ENCODE results near the gene PKP4.
"Not testable (repeated sequence)": the region's sequence is repeated elsewhere in the genome, so short reads cannot be mapped to it uniquely, and the experiment has no call there.

The PKP4 gene

GRCh38 chr2:158692372-158693103, 235.8 kb downstream of the PKP4 start:
- DNase-seq = no peak

DNA sequence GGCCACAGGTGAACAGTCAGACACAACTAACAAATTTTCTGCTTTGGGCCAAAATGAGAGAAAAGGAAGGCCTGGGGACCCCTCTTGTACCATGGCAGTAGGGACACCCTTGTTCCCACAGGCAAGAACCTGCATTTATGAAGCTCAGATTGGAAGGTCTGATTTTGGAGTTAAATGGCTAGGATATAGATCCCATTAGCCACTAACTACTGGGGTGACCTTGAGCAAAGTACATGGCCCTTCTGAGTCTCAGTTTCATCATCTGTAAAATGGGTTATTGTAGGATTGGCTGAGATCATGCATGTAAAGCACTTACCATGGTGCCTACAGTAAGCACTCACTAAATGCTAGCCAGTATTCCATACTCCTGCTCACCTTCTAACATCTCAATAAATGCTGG, 236.7 kb downstream of the PKP4 start:
- DNase-seq = no peak

- peak; percentile 2 for DNase-seq
Measured at GRCh38 chr2:158695305-158695704, 238.6 kb downstream of the PKP4 start.

- DNase-seq = not testable (repeated sequence)
Measured at GRCh38 chr2:158695744-158696143, 239.0 kb downstream of the PKP4 start.

DNA sequence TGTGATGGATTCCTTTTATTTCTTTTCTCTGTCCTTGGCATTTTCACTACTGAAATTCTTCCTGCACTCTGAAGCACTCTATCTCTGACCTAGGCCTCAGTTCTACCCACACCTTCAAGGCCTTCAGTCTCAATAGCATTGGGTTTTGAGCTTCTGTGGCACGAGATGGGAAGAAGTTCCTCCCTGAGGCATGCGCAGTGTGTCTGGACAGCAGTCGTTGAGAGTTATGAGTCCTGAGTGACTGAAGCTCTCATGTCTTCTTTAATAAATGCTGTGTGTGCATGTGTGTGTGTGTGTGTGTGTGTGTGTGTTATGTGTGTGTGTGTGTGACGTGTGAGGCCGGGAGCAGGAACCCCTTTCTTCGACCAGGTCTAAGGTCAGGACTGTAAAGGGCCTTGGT, 242.6 kb downstream of the PKP4 start:
- no peak for DNase-seq

- DNase-seq = no peak
Measured at GRCh38 chr2:158701101-158701500, 244.3 kb downstream of the PKP4 start.

GRCh38 chr2:158702740-158703139, 246.0 kb downstream of the PKP4 start:
- DNase-seq = no peak

DNA sequence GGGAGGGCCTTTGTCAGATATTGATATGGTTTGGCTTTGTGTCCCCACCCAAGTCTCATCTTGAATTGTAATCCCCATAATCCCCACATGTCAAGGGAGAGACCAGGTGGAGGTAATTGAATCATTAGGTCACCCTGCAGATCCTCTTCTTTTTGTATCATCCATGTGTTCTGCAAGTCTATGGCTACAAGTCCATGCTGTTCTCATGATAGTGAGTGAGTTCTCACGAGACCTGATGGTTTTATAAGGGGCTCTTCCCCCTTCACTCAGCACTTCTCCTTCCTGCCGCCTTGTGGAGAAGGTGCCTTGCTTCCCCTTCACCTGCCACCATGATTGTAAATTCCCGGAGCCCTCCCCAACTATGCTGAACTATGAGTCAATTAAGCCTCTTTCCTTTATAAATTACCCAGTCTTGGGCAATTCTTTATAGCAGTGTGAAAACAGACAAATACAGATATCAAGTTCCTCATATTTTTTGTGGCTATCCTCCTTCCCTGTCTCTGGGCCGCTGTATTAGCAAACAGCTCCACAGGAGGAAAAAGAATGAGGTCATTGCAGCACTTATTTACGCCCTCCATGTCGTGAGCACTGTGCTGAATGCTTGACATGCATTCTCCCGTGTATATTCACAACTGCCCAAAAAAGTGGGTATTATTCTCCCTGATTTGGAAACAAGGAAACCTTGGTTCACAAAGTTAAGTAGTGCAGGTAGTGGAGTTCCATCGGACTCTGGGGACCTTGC, 248.1 kb downstream of the PKP4 start:
- peak; percentile 6 for DNase-seq

GRCh38 chr2:158712791-158713522, 256.2 kb downstream of the PKP4 start:
- DNase-seq = no peak

GRCh38 chr2:158713523-158714138, 256.9 kb downstream of the PKP4 start:
- DNase-seq = no peak

- no peak for DNase-seq
Measured at GRCh38 chr2:158714420-158714819, 257.7 kb downstream of the PKP4 start.

- no peak for DNase-seq
Measured at GRCh38 chr2:158715357-158715756, 258.6 kb downstream of the PKP4 start.

DNA sequence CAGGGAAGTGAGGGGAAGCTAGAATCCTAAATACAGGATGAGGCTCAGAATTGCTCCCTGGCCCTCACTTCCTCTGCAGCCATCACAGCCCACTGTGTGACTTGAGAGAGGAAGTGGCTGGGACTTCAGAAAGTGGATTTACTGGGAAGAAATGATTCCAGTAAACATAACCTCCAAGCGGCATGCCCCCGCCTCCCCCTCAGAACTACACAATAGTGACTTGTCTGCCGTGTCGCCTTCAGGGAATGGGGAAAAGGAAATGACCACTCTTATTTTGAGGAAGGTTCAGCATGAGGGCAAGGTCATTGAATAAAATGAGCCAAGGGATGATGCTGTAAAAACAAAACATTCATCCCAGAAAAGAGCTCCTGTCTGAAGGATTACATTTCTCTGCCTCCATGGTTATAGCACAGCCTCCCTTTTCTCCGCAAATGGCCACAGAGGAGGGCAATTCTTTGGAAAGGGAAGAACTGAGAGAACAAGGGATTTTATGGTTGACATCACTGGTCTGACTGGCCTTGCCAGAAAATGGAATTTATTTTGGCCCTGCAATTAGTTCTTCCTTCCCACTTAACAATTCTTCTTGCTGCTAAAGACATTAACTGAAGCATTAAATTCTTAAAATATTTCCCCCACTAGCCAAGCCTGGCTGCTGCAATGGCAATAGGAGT, 259.5 kb downstream of the PKP4 start:
- peak; percentile 11 for DNase-seq

DNA sequence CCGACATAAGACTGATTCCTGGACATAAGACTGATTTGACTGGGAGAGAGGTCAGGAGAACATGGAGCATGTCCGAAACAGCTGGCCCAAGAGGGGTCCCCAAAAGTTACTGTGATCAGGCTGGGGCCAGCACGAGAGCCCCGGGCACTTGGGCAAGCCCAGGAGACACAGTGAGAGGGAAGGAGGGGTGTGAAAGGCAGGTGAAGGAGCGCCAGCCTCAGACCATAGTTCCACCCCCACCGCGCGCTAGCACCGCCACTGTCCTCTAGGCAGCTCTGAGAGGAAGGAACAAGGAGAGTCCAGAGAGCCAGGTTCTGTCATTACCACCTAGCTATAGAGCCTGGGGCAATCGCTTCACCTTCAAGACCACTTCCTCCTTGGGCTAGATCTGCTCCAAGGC, 260.2 kb downstream of the PKP4 start:
- no peak for DNase-seq

- DNase-seq = no peak
Measured at GRCh38 chr2:158717366-158718195, 260.8 kb downstream of the PKP4 start.

DNA sequence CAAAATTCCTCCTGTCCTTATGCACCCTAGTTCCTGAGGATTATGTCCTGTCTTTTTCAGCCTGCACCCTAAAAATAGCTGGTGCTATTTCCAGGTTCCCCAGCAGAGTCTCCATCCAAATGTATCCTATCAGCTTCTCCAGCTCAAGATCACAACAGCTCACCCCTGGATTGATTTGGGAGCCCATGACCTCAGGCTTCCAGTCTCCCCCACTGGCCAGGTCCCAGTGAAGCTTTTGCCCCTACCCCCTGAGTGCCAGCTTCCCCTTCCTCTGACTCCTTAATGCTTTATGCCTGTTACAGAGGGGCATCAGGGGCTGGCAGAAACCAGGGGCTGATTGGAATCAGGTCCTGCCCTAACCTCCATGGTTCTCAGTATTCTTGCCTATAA, 261.4 kb downstream of the PKP4 start:
- DNase-seq = no peak

DNA sequence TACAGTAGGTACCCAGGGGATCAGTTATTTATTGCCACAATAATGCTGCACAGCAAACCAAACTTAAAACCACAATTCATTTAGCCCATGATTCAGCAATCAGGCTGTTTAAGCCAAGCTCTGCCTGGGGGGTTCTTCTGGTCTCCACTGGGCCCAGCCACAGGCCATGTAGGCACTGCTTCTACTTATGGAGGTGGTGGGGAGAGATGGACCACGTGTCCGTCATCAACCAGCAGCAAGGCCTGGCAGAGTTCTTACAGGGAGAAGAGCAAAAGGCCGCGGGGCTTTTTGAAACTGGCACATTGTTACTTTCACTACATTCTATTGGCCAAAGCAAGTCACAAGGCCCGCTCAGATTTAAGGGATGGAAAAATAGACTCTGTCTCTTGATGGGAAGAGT, 262.1 kb downstream of the PKP4 start:
- no peak for DNase-seq

DNA sequence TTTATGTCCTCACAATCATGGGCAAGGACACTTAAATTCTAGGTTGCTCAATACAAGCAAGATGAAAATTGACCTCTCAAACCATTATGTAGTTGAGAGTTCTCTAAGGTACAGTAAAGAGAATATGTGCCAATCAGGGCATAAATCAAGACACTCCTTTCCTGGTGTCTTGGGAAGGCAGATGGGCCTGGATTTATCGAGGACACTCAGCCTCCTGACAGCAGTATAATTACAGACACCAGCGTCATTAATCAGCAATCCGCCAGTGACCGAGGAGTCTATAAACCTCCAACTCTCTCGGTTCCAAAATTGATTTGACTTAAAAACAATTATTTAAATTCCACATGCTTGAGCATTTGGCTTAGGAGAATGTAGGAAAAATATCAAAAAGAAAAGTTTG, 262.7 kb downstream of the PKP4 start:
- no peak for DNase-seq

- no peak for DNase-seq
Measured at GRCh38 chr2:158722266-158723105, 265.7 kb downstream of the PKP4 start.

- DNase-seq = no peak
Measured at GRCh38 chr2:158723181-158723838, 266.6 kb downstream of the PKP4 start.
